ENCODE data around the gene EEF1E1.

The EEF1E1 gene

GRCh38 chr6:8030920-8031319 is 71.4 kb downstream of the EEF1E1 start:
- H3K27me3 ChIP-seq (ENCODE audit: control insufficient read depth, insufficient read depth, low read length) = no peaks in the 10 kb centered on the region
- H3K9me3 ChIP-seq (ENCODE audit: control insufficient read depth, insufficient read depth, low read depth, low read length) = peaks cover 3% of the 10 kb centered on the region; the same call in 1 of the 2 replicates
- no peak overlapping the region for H3K9ac ChIP-seq (ENCODE audit: low read length)
- H3K4me3 ChIP-seq (ENCODE audit: low read depth, low read length) = no peak overlapping the region
- H3K4me1 ChIP-seq (ENCODE audit: control insufficient read depth, insufficient read depth, low read length) = peaks cover 4% of the 10 kb centered on the region; the same call in 1 of the 2 replicates
- no peaks in the 10 kb centered on the region for H3K36me3 ChIP-seq (ENCODE audit: control insufficient read depth, insufficient read depth, low read length)
- H3K27ac ChIP-seq (ENCODE audit: low read depth, low read length) = no peak overlapping the region

Measured in HUES6 (cell line).